Smooth muscle cell of the brain vasculature (primary cell): Measurements from ENCODE around the gene ERMAP.

Experiments used
- DNase-seq: peaks from one replicate; pipeline ENCODE4 v3.0.0-alpha.2; 2012; ENCODE audit warnings: low read depth, low spot score

Gene ERMAP

GRCh38 chr1:42816585-42817439 lies at the start of gene ERMAP, which contains the start of gene SVBP:
Gene ERMAP, plus strand, starts transcription at chr1:42817122. Its CDS starts 13,327 bp downstream, at chr1:42830449.
Gene SVBP, minus strand, starts transcription at chr1:42817397. Its CDS starts 853 bp downstream, at chr1:42816544.
- peak; percentile 60 for DNase-seq

- DNase-seq, result no peak
These were observed 49.4 kb upstream of the ERMAP start for GRCh38 chr1:42767510-42768000.

GRCh38 chr1:42768172-42768571 lies 48.8 kb upstream of the ERMAP start:
- DNase-seq, result no peak

GRCh38 chr1:42769811-42770210 lies 47.1 kb upstream of the ERMAP start:
- no peak for DNase-seq

- no peak for DNase-seq
These were observed 43.5 kb upstream of the ERMAP start for GRCh38 chr1:42773420-42773819.

GRCh38 chr1:42774928-42775526 lies 41.9 kb upstream of the ERMAP start:
- DNase-seq, result no peak

- no peak for DNase-seq
These were observed 40.4 kb upstream of the ERMAP start for GRCh38 chr1:42776502-42776901.

GRCh38 chr1:42777852-42778251 lies 39.1 kb upstream of the ERMAP start:
- DNase-seq, result no peak

- no peak for DNase-seq
These were observed 37.2 kb upstream of the ERMAP start for GRCh38 chr1:42779725-42780124.

GRCh38 chr1:42780176-42780575 lies 36.7 kb upstream of the ERMAP start:
- DNase-seq, result no peak

GRCh38 chr1:42783092-42783491 lies 33.8 kb upstream of the ERMAP start:
- no peak for DNase-seq

- no peak for DNase-seq
These were observed 32.4 kb upstream of the ERMAP start for GRCh38 chr1:42784547-42784945.

- no peak for DNase-seq
These were observed 31.8 kb upstream of the ERMAP start, which contains the start of gene TMEM269 for GRCh38 chr1:42784946-42785693. Gene TMEM269, plus strand, starts transcription at chr1:42784991. Its CDS starts 4,903 bp downstream, at chr1:42789894.

GRCh38 chr1:42786097-42786496 lies 30.8 kb upstream of the ERMAP start:
- DNase-seq, result no peak

- DNase-seq, result no peak
These were observed 28.9 kb upstream of the ERMAP start for GRCh38 chr1:42788021-42788420.

- no peak for DNase-seq
These were observed 23.1 kb upstream of the ERMAP start for GRCh38 chr1:42793824-42794223.

- DNase-seq, result no peak
These were observed 19.5 kb upstream of the ERMAP start for GRCh38 chr1:42797414-42797813.

GRCh38 chr1:42797979-42798378 lies 18.9 kb upstream of the ERMAP start:
- no peak for DNase-seq

GRCh38 chr1:42801832-42802473 lies 15.0 kb upstream of the ERMAP start:
- DNase-seq, result no peak

- no peak for DNase-seq
These were observed 10.8 kb upstream of the ERMAP start for GRCh38 chr1:42806171-42806570.

- DNase-seq, result no peak
These were observed 10.3 kb upstream of the ERMAP start for GRCh38 chr1:42806593-42806992.
